ENCODE results near the gene FANCC. TPM values are rescaled to one million over a fixed set of nuclear protein-coding genes. Genes with fewer than 3 reads are reported as not detected.
A peak's percentile ranks its signal among the peaks of the same experiment; 100 is the strongest.
"Not testable (repeated sequence)": the region's sequence is repeated elsewhere in the genome, so short reads cannot be mapped to it uniquely, and the experiment has no call there.

Gene FANCC
- total RNA-seq, 1 experiment from 2014 or later: 25.3 TPM

GRCh38 chr9:95270790-95271189 is 46.7 kb downstream of the FANCC start:
- intact Hi-C loops (cut with micrococcal nuclease; ENCODE audit: unreplicated experiment): no loop called here
- H3K4me1 ChIP-seq (ENCODE audit: insufficient read depth, low read length, poor library complexity, severe bottlenecking): no peaks in the 10 kb centered on the region

GRCh38 chr9:95269803-95270773 is 47.4 kb downstream of the FANCC start:
- POLR2A ChIA-PET (ENCODE audit: low non-redundant PET); H3K4me1 ChIP-seq (ENCODE audit: insufficient read depth, low read length, poor library complexity, severe bottlenecking); H3K36me3 ChIP-seq (ENCODE audit: insufficient read depth, low read length, poor library complexity, severe bottlenecking); H3K27ac ChIP-seq (ENCODE audit: low read depth, low read length, poor library complexity, severe bottlenecking); H3K27me3 ChIP-seq (replicated peaks; ENCODE audit: insufficient read depth, low read depth, low read length, poor library complexity); H3K4me3 ChIP-seq (ENCODE audit: low read depth, low read length, poor library complexity, severe bottlenecking); DNase-seq (ENCODE audit: low spot score); BruUV-seq (replicated peaks); H3K9me3 ChIP-seq (ENCODE audit: low read depth, low read length, poor library complexity, severe bottlenecking): not testable (repeated sequence)
- intact Hi-C loops (cut with micrococcal nuclease; ENCODE audit: unreplicated experiment): loop anchor here (10.0 kb wide), 1 partner anchor 585 kb away; no protein-coding TSS in a partner anchor
- CTCF ChIA-PET: interaction anchor here (1.6 kb wide), 1 partner anchor 139 kb away, joined by 3 read pairs; no protein-coding TSS in a partner anchor

More at GRCh38 chr9:95270790-95271189, 46.7 kb downstream of the FANCC start:
- ChIA-PET POLR2A (ENCODE audit: low non-redundant PET) (no interaction called here), CTCF (no interaction called here)
- DNase-seq (ENCODE audit: low spot score): no peak
- no peak for TF ChIP-seq CTCF (conservative IDR thresholded peaks at IDR 0.05; ENCODE audit: low read depth, low read length)
- no peak for TF ChIP-seq EZH2 (IDR thresholded peaks at IDR 0.05; ENCODE audit: borderline replicate concordance, low read depth, low read length, poor library complexity, severe bottlenecking)
- H3K27ac ChIP-seq (ENCODE audit: low read depth, low read length, poor library complexity, severe bottlenecking): no peak overlapping the region
- H3K36me3 ChIP-seq (ENCODE audit: insufficient read depth, low read length, poor library complexity, severe bottlenecking): no peaks in the 10 kb centered on the region
- H3K27me3 ChIP-seq (replicated peaks; ENCODE audit: insufficient read depth, low read depth, low read length, poor library complexity): no peaks in the 10 kb centered on the region
- BruUV-seq (replicated peaks): no TSS peak
- no peak overlapping the region for H3K4me3 ChIP-seq (ENCODE audit: low read depth, low read length, poor library complexity, severe bottlenecking)
- no peaks in the 10 kb centered on the region for H3K9me3 ChIP-seq (ENCODE audit: low read depth, low read length, poor library complexity, severe bottlenecking)

- CTCF ChIA-PET: interaction anchor here (0.6 to 1.6 kb wide), 4 partner anchors 17 to 479 kb away, joined by 3 to 4 read pairs (median 3); no protein-coding TSS in a partner anchor
- BruUV-seq (replicated peaks): no TSS peak
Measured at GRCh38 chr9:95268681-95269080, 48.8 kb downstream of the FANCC start.

More at GRCh38 chr9:95268681-95269080, 48.8 kb downstream of the FANCC start:
- intact Hi-C loops (cut with micrococcal nuclease; ENCODE audit: unreplicated experiment): loop anchor here (10.0 kb wide), 1 partner anchor 584 kb away; no protein-coding TSS in a partner anchor
- POLR2A ChIA-PET (ENCODE audit: low non-redundant PET): no interaction called here
- peaks cover 7% of the 10 kb centered on the region for H3K4me1 ChIP-seq (ENCODE audit: insufficient read depth, low read length, poor library complexity, severe bottlenecking)
- no peak overlapping the region for H3K4me3 ChIP-seq (ENCODE audit: low read depth, low read length, poor library complexity, severe bottlenecking)
- H3K27me3 ChIP-seq (replicated peaks; ENCODE audit: insufficient read depth, low read depth, low read length, poor library complexity): no peaks in the 10 kb centered on the region
- no peak overlapping the region for H3K27ac ChIP-seq (ENCODE audit: low read depth, low read length, poor library complexity, severe bottlenecking)
- peak; percentile 58 for DNase-seq (ENCODE audit: low spot score)
- H3K36me3 ChIP-seq (ENCODE audit: insufficient read depth, low read length, poor library complexity, severe bottlenecking): no peaks in the 10 kb centered on the region
- TF ChIP-seq CTCF (conservative IDR thresholded peaks at IDR 0.05; ENCODE audit: low read depth, low read length) (peak; percentile 61), EZH2 (IDR thresholded peaks at IDR 0.05; ENCODE audit: borderline replicate concordance, low read depth, low read length, poor library complexity, severe bottlenecking) (no peak)
- H3K9me3 ChIP-seq (ENCODE audit: low read depth, low read length, poor library complexity, severe bottlenecking): no peaks in the 10 kb centered on the region
